Lower leg skin (tissue), 4 donors: ENCODE results near the gene DLK2. TPM values are rescaled to one million over a fixed set of nuclear protein-coding genes. Genes with fewer than 3 reads are reported as not detected.

Experiments
- DNase-seq, 2 donors: peaks; one replicate each; pipeline ENCODE4 v3.0.0-alpha.2; 2019; ENCODE audit warnings: low spot score in 2 of 2
- H3K4me3 ChIP-seq: fragments of 200-600 bp; sonication (generic); 2 replicates; pipeline ENCODE4 v1.5.1; 2017; ENCODE audit warnings: mild to moderate bottlenecking, low read depth; ENCODE audit not compliant: poor library complexity, severe bottlenecking
- POLR2A ChIP-seq, 2 donors: fragments of 450-650 bp; IDR thresholded peaks; one replicate each; pipeline ENCODE4 v1.6.1; 2016 to 2017; ENCODE audit warnings: antibody characterized with exemption in 2 of 2, mild to moderate bottlenecking in 1 of 2, moderate library complexity in 1 of 2
- WGBS, 2 donors: methylation state at CpG; one replicate each; pipeline ENCODE4 v1.1.5; 2018; 5-methylcytosine and 5-hydroxymethylcytosine counted together
- intact Hi-C: fragments of 100-400 bp; cut with DNase I; formaldehyde crosslinking; loops from one replicate; pipeline ENCODE4 v1.15.0; 2023; ENCODE audit warnings: low total_unique reads
- total RNA-seq, 4 donors: library from RNA; depleted of rRNA; stranded (reverse); fragments of >200 nt; gene quantifications; one replicate each; pipeline ENCODE4 v1.1.0, GENCODE V29; 2016
- TF ChIP-seq, protein P1 (sequence below), 3 donors: fragments of 450-650 bp; IDR thresholded peaks; one replicate each; pipeline ENCODE4 v1.5.1; 2016; ENCODE audit warnings: antibody characterized with exemption in 3 of 3, mild to moderate bottlenecking in 3 of 3, moderate library complexity in 2 of 3

DLK2 gene
- total RNA-seq, 4 donors from 2014 or later = 29.3 to 55.0 (median 39.4) TPM

DNA sequence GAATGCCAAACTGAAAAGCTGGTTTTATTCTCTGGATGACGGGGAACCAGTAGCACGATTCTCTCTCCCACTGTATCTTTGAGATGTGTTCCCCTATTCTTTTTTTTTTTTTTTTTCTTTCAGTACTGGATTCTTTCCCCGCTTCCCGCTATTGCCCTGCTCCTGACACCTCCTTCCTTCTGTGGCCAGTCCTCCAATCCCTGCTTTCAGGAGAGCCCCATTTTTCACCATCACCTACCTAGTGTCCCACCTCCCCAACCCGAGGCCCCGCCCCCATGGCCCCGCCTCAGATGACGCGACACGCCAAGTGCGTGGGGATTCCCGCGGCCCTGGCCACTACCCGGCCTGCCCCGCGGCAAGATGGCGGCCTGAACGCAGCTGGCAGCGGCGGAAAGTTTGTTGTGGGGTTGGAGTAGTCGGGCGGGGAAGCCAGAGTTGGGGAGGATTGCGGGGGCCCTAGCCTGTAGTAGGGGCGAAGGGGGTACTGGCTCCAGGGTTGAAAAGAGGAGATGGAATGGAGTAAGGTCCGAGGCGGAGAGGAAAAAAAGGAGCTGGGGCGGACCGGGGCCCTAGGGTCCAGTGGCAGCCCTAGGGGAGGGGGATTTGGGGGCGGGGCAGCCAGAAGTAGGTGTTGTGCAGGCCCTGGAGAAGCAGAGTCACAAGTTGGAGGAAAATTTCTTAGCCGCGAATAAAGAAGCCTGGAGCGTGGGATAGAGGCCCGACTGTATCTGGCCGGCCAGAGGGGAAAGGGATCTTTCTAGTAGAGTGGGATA is 22.1 kb upstream of the DLK2 start, which contains the start of gene TJAP1:
TSS of gene TJAP1 (plus strand) at position 336 of the 773 bp plus-strand sequence. CDS start 21,432 bp downstream, outside the sequence.
- DNase-seq = peak; percentile 89 to 98
- intact Hi-C loops = no loop called here
- peak within 1 kb of the TSS; percentile 55 for H3K4me3 ChIP-seq
- TF ChIP-seq, protein P1, sequence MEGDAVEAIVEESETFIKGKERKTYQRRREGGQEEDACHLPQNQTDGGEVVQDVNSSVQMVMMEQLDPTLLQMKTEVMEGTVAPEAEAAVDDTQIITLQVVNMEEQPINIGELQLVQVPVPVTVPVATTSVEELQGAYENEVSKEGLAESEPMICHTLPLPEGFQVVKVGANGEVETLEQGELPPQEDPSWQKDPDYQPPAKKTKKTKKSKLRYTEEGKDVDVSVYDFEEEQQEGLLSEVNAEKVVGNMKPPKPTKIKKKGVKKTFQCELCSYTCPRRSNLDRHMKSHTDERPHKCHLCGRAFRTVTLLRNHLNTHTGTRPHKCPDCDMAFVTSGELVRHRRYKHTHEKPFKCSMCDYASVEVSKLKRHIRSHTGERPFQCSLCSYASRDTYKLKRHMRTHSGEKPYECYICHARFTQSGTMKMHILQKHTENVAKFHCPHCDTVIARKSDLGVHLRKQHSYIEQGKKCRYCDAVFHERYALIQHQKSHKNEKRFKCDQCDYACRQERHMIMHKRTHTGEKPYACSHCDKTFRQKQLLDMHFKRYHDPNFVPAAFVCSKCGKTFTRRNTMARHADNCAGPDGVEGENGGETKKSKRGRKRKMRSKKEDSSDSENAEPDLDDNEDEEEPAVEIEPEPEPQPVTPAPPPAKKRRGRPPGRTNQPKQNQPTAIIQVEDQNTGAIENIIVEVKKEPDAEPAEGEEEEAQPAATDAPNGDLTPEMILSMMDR (IDR thresholded peaks at IDR 0.05) = no peak
- TF ChIP-seq POLR2A (IDR thresholded peaks at IDR 0.05) = no peak
- 1 to 2% methylated on average over 34 of the region's 34 CpGs for WGBS, 2 donors

DNA sequence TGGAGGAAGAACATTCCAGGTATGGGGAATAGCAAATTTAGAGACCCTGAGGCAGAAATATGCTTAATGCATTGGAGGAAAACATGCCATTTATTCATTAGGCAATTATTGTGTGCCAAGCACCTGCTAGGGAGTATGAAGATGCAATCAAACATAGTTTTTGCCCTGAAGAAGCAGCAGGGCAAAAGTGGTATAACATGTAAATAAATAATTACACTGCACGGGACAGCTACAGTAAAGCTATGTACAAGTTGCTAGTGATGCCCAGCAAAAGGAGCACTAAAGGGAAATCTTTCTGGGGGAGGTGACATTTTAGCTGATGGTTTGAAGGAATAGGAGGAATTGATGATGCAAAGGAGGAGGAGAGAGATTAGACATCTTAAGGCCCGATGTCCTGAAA is 21.4 kb upstream of the DLK2 start:
- TF ChIP-seq POLR2A (IDR thresholded peaks at IDR 0.05) = no peak
- TF ChIP-seq, protein P1 (IDR thresholded peaks at IDR 0.05) = no peak
- 24 to 36% methylated on average over 2 of the region's 2 CpGs for WGBS, 2 donors
- H3K4me3 ChIP-seq = no peak overlapping the region
- intact Hi-C loops = no loop called here
- DNase-seq = no peak

DNA sequence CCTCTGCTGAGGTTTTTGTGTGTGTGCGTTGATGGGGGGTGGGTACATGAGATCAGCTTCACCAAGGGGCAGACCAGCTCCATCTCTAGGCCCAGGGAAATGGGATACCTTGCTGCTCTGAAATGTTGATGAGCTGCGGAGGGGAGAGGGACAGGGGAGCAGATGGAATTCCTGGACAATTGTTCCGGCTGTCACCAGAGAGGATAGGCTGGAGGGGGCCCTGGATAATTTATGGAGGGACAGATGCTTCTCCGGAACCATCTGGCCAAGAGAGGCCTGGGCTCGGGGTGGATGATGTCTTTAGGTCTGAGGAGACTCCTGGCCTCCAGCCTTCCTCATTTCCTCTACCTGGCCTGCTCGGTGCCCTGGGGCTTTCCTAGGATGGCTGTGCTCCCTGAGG is 20.2 kb upstream of the DLK2 start:
- TF ChIP-seq, protein P1 (IDR thresholded peaks at IDR 0.05) = no peak
- no peak for TF ChIP-seq POLR2A (IDR thresholded peaks at IDR 0.05)
- intact Hi-C loops = no loop called here
- DNase-seq = no peak
- 86 to 90% methylated on average over 6 of the region's 6 CpGs for WGBS, 2 donors
- no peak overlapping the region for H3K4me3 ChIP-seq

DNA sequence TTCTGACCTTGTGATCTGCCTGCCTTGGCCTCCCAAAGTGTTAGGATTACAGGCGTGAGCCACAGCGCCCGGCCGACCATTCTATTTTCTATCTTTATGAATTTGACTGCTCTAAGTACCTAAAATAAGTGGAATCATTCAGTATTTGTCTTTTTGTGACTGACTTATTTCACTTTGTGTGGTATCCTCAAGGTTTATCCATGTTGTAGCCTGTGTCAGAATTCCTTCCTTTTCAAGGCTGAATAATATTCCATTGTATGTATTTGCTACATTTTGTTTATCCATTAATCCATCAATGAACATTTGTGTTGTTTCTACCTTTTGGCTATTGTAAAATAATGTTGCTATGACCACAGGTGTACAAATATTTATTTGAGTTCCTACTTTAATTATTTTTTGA is 17.2 kb upstream of the DLK2 start:
- intact Hi-C loops = no loop called here
- TF ChIP-seq, protein P1 (IDR thresholded peaks at IDR 0.05) = no peak
- no peak for TF ChIP-seq POLR2A (IDR thresholded peaks at IDR 0.05)
- DNase-seq = no peak
- H3K4me3 ChIP-seq = no peak overlapping the region
- WGBS, 2 donors = 91 to 94% methylated on average over 4 of the region's 4 CpGs

DNA sequence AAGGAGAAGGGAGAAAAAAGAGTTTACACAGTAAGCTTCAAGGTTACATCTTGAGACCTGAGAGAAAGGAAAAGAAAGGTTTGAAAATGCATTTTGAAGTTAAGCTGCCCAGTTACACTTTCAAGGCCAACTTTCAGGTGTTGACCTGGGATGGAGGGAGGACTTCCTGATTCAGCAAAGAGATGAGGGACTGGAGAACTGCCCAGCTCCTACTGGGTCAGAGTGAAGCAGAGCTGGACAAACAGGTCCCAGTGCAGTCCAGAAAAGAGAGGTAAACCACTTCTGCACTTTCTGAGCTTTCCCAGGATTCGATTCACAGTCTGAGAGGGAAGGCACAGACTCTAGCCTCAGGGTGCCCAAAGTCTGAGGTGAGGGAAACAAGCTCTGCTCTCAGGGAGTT is 16.1 kb upstream of the DLK2 start:
- no peak for TF ChIP-seq POLR2A (IDR thresholded peaks at IDR 0.05)
- TF ChIP-seq, protein P1 (IDR thresholded peaks at IDR 0.05) = no peak
- intact Hi-C loops = no loop called here
- WGBS, 2 donors = 50 to 57% methylated on average over 1 of the region's 1 CpG
- H3K4me3 ChIP-seq = no peak overlapping the region
- DNase-seq = no peak
